Bronchial epithelial cell (primary cell): ENCODE data around the gene TMEM214. TPM values are rescaled to one million over a fixed set of nuclear protein-coding genes. Genes with fewer than 3 reads are reported as not detected.

Source experiments
- DNase-seq: peaks from one replicate; pipeline ENCODE4 v3.0.0-alpha.2; 2010; ENCODE audit warnings: low read depth
- FAIRE-seq: peaks from 2 replicates; lab custom pipeline; 2011; peaks lifted over from hg19 to GRCh38; lab: Jason Lieb, UNC
- H3K27me3 ChIP-seq: 2 replicates; pipeline ENCODE4 v1.5.1; 2011; ENCODE audit warnings: low read length; ENCODE audit not compliant: control insufficient read depth, insufficient read depth
- H3K36me3 ChIP-seq: 2 replicates; pipeline ENCODE4 v1.5.1; 2011; ENCODE audit warnings: low read length; ENCODE audit not compliant: control insufficient read depth, insufficient read depth
- H3K4me3 ChIP-seq: 2 replicates; pipeline ENCODE4 v1.5.1; 2011; ENCODE audit warnings: mild to moderate bottlenecking, low read depth, low read length, control low read depth
- CTCF ChIP-seq: IDR thresholded peaks from 2 replicates; pipeline ENCODE4 v1.5.1; 2011; ENCODE audit warnings: mild to moderate bottlenecking, moderate library complexity, low read length, control low read depth, inconsistent platforms; ENCODE audit not compliant: insufficient read depth, severe bottlenecking
- total RNA-seq: library from RNA; depleted of rRNA; stranded (reverse); fragments of >200 nt; gene quantifications from 2 replicates; pipeline ENCODE4 v1.2.1, GENCODE V29; 2014

Gene TMEM214
- total RNA-seq, 1 donor from 2014 or later: 15.8 TPM

- no peak overlapping the region for H3K4me3 ChIP-seq
- DNase-seq (no peak), FAIRE-seq (no peak)
- no peaks in the 10 kb centered on the region for H3K27me3 ChIP-seq
- no peak for TF ChIP-seq CTCF
- peaks cover 38% of the 10 kb centered on the region for H3K36me3 ChIP-seq
These were observed 7.5 kb downstream of the TMEM214 start for GRCh38 chr2:27040282-27040681.

- no peaks in the 10 kb centered on the region for H3K27me3 ChIP-seq
- no peak for DNase-seq
- FAIRE-seq: no peak
- H3K4me3 ChIP-seq: no peak overlapping the region
- peaks cover 28% of the 10 kb centered on the region for H3K36me3 ChIP-seq
- no peak for TF ChIP-seq CTCF
These were observed 9.0 kb downstream of the TMEM214 start for GRCh38 chr2:27041752-27042151.

- no peak for TF ChIP-seq CTCF
- no peak overlapping the region for H3K4me3 ChIP-seq
- H3K36me3 ChIP-seq: peaks cover 24% of the 10 kb centered on the region
- FAIRE-seq (no peak), DNase-seq (no peak)
- H3K27me3 ChIP-seq: no peaks in the 10 kb centered on the region
These were observed 9.4 kb downstream of the TMEM214 start for GRCh38 chr2:27042159-27042661.

GRCh38 chr2:27042985-27043634 is 10.3 kb downstream of the TMEM214 start:
- TF ChIP-seq CTCF: no peak
- Histone ChIP-seq H3K36me3 (peaks cover 15% of the 10 kb centered on the region), H3K27me3 (no peaks in the 10 kb centered on the region), H3K4me3 (no peak overlapping the region)
- FAIRE-seq (no peak), DNase-seq (no peak)

GRCh38 chr2:27049422-27050280 is 16.9 kb downstream of the TMEM214 start:
- Histone ChIP-seq H3K27me3 (no peaks in the 10 kb centered on the region), H3K36me3 (peaks cover 3% of the 10 kb centered on the region), H3K4me3 (peak overlapping the region; percentile 83)
- no peak for DNase-seq
- no peak for FAIRE-seq
- no peak for TF ChIP-seq CTCF
